H1 (cell line): ENCODE results near the gene MYO1F.

Source experiments
- EP300 ChIP-seq, 2 experiments: IDR thresholded peaks; 1 replicate in 1 of 2; 2 replicates in 1 of 2; pipeline ENCODE4 v1.6.1; 2011 to 2012; ENCODE audit warnings: low read depth in 2 of 2, low read length in 2 of 2, mild to moderate bottlenecking in 2 of 2, borderline replicate concordance in 1 of 2, inconsistent platforms in 1 of 2, moderate library complexity in 1 of 2
- POLR2A ChIP-seq, 2 experiments: IDR thresholded peaks; 1 replicate in 1 of 2; 2 replicates in 1 of 2; pipeline ENCODE4 v1.6.1; 2011; ENCODE audit warnings: low read depth in 2 of 2, low read length in 2 of 2, mild to moderate bottlenecking in 2 of 2; ENCODE audit errors: control extremely low read depth in 1 of 2
- POLR2AphosphoS5 ChIP-seq: IDR thresholded peaks from 2 replicates; pipeline ENCODE4 v1.6.1; 2011; ENCODE audit warnings: low read depth, low read length
- TF ChIP-seq, protein P1 (sequence below), 3 experiments: IDR thresholded peaks; 1 replicate in 2 of 3; 2 replicates in 1 of 3; pipeline versions ENCODE4 v1.5.1 to v1.6.1; 2011; ENCODE audit warnings: low read length in 3 of 3, mild to moderate bottlenecking in 3 of 3, inconsistent platforms in 2 of 3, low read depth in 1 of 3, moderate library complexity in 1 of 3; ENCODE audit not compliant: insufficient read depth in 1 of 3; ENCODE audit errors: control extremely low read depth in 1 of 3

GRCh38 chr19:8592231-8593009, 15.2 kb upstream of the MYO1F start:
- TF ChIP-seq, protein P1, sequence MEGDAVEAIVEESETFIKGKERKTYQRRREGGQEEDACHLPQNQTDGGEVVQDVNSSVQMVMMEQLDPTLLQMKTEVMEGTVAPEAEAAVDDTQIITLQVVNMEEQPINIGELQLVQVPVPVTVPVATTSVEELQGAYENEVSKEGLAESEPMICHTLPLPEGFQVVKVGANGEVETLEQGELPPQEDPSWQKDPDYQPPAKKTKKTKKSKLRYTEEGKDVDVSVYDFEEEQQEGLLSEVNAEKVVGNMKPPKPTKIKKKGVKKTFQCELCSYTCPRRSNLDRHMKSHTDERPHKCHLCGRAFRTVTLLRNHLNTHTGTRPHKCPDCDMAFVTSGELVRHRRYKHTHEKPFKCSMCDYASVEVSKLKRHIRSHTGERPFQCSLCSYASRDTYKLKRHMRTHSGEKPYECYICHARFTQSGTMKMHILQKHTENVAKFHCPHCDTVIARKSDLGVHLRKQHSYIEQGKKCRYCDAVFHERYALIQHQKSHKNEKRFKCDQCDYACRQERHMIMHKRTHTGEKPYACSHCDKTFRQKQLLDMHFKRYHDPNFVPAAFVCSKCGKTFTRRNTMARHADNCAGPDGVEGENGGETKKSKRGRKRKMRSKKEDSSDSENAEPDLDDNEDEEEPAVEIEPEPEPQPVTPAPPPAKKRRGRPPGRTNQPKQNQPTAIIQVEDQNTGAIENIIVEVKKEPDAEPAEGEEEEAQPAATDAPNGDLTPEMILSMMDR (IDR thresholded peaks at IDR 0.05; ENCODE audit: control extremely low read depth in 1 of 3, insufficient read depth in 1 of 3, low read depth in 1 of 3, low read length in 3 of 3): no peak
- peak; percentile 59; the same call in 1 of the 2 replicates for TF ChIP-seq POLR2AphosphoS5
- TF ChIP-seq POLR2A (IDR thresholded peaks at IDR 0.05; ENCODE audit: control extremely low read depth in 1 of 2, low read depth in 2 of 2, low read length in 2 of 2): peak; percentile 32 to 64
- TF ChIP-seq EP300 (IDR thresholded peaks at IDR 0.05; ENCODE audit: borderline replicate concordance in 1 of 2, low read depth in 2 of 2, low read length in 2 of 2): no peak
